A673 (cell line): Measurements from ENCODE around the gene RHBDL2.

Experiments
- EZH2 ChIP-seq: fragments of 200-600 bp; sonication (generic); IDR thresholded peaks from 2 replicates; pipeline ENCODE4 v1.6.1; 2017; ENCODE audit warnings: borderline replicate concordance, low read depth, mild to moderate bottlenecking, mixed read lengths, antibody characterized with exemption, low read length; ENCODE audit not compliant: poor library complexity, severe bottlenecking
- TF ChIP-seq, protein P1 (sequence below): fragments of 300-800, 200-600 bp; sonication (generic); conservative IDR thresholded peaks from 2 replicates; pipeline ENCODE4 v1.5.1; 2017; ENCODE audit warnings: low read depth, mild to moderate bottlenecking, antibody characterized with exemption, low read length, moderate library complexity, mixed read lengths

DNA sequence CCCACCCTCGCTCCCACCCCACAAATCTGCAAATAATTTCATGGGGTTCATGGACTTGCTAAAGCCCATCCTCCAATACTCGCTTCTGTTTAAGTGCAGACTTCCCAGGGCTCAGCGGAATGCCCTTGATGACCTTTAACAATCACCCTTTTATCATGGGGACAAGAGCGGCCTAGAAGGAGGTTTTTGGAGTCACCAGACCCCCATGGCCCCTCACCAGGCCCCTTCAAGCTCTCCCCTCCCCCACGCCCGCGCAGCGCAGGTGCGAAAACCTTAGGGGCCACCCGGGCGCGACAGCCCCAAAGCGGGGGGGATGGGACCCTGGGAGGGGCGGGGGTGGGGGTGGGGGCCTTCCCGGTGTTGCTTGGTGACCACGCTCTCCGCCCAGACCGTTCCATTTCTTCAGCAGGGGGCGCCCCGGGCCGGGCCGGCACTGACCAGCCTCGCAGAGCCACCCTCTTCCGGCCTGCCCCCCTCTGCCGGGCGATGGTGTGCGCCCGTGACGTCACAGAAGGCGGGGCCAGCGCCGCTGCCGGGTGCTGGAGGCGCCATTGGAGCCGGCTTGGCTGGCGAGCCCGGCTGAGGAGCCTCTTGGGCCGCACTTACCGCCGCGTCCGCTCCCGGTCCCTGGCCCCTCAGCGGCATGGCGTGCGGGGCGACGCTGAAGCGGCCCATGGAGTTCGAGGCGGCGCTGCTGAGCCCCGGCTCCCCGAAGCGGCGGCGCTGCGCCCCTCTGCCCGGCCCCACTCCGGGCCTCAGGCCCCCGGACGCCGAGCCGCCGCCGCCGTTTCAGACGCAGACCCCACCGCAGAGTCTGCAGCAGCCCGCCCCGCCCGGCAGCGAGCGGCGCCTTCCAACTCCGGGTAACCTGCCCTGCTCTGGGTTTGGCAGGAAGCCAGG lies 49.4 kb upstream of the RHBDL2 start, which contains the start of gene AKIRIN1:
- TF ChIP-seq, protein P1, sequence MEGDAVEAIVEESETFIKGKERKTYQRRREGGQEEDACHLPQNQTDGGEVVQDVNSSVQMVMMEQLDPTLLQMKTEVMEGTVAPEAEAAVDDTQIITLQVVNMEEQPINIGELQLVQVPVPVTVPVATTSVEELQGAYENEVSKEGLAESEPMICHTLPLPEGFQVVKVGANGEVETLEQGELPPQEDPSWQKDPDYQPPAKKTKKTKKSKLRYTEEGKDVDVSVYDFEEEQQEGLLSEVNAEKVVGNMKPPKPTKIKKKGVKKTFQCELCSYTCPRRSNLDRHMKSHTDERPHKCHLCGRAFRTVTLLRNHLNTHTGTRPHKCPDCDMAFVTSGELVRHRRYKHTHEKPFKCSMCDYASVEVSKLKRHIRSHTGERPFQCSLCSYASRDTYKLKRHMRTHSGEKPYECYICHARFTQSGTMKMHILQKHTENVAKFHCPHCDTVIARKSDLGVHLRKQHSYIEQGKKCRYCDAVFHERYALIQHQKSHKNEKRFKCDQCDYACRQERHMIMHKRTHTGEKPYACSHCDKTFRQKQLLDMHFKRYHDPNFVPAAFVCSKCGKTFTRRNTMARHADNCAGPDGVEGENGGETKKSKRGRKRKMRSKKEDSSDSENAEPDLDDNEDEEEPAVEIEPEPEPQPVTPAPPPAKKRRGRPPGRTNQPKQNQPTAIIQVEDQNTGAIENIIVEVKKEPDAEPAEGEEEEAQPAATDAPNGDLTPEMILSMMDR, result no peak
- TF ChIP-seq EZH2, result no peak
